MCF 10A (cell line): ENCODE results near the gene KASH5. TPM values are rescaled to one million over a fixed set of nuclear protein-coding genes. Genes with fewer than 3 reads are reported as not detected.
A peak's percentile ranks its signal among the peaks of the same experiment; 100 is the strongest.
"Not testable (repeated sequence)": the region's sequence is repeated elsewhere in the genome, so short reads cannot be mapped to it uniquely, and the experiment has no call there.

Experiments used
- BruUV-seq: library from RNA; stranded (reverse); fragments of 400-500 nt; replicated peaks from 2 replicates; lab custom pipeline; 2021; lab: Mats Ljungman, UMichigan
- CTCF ChIA-PET: fragments of 300-600 bp; sonication (Branson Sonifier 250); formaldehyde crosslinking; extraction: SDS; loops from one replicate; lab custom pipeline; 2021; ENCODE audit warnings: antibody characterized with exemption, inconsistent platforms; lab: Yijun Ruan, JAX
- POLR2A ChIA-PET: fragments of 300-600, 350-650 bp; sonication (Branson Sonifier 250); formaldehyde crosslinking; extraction: SDS; loops from one replicate; lab custom pipeline; 2020; ENCODE audit warnings: antibody characterized with exemption, inconsistent platforms; lab: Yijun Ruan, JAX
- DNase-seq: peaks from one replicate; pipeline ENCODE4 v3.0.0-alpha.2; 2018; ENCODE audit not compliant: unreplicated experiment
- H3K27ac Mint-ChIP-seq: one replicate; pipeline ENCODE4 v1.8.0; 2022; ENCODE audit warnings: mild to moderate bottlenecking, low read depth, mixed read lengths; ENCODE audit not compliant: unreplicated experiment
- H3K27me3 Mint-ChIP-seq: one replicate; pipeline ENCODE4 v1.8.0; 2022; ENCODE audit warnings: mixed read lengths; ENCODE audit not compliant: insufficient read depth, unreplicated experiment
- H3K36me3 Mint-ChIP-seq: one replicate; pipeline ENCODE4 v1.8.0; 2022; ENCODE audit warnings: mild to moderate bottlenecking, moderate library complexity, mixed read lengths; ENCODE audit not compliant: insufficient read depth, unreplicated experiment
- H3K4me1 Mint-ChIP-seq: one replicate; pipeline ENCODE4 v1.8.0; 2022; ENCODE audit warnings: mixed read lengths; ENCODE audit not compliant: insufficient read depth, unreplicated experiment
- H3K4me3 Mint-ChIP-seq: one replicate; pipeline ENCODE4 v1.8.0; 2022; ENCODE audit warnings: mild to moderate bottlenecking, moderate library complexity, mixed read lengths; ENCODE audit not compliant: unreplicated experiment
- H3K9me3 Mint-ChIP-seq: one replicate; pipeline ENCODE4 v1.8.0; 2022; ENCODE audit warnings: mixed read lengths; ENCODE audit not compliant: unreplicated experiment
- CTCF ChIP-seq: fragments of 200-600 bp; IDR thresholded peaks from one replicate; pipeline ENCODE4 v1.8.0; 2022; ENCODE audit warnings: antibody characterized with exemption, mild to moderate bottlenecking; ENCODE audit not compliant: unreplicated experiment
- intact Hi-C: fragments of 100-400 bp; cut with micrococcal nuclease; formaldehyde crosslinking; loops from 2 replicates; pipeline ENCODE4 v1.14.1; 2022
- total RNA-seq: library from RNA; stranded (reverse); gene quantifications from 2 replicates; pipeline ENCODE4 v1.2.3, GENCODE V29; 2022

The KASH5 gene
- total RNA-seq, 1 experiment from 2014 or later, result not detected

DNA sequence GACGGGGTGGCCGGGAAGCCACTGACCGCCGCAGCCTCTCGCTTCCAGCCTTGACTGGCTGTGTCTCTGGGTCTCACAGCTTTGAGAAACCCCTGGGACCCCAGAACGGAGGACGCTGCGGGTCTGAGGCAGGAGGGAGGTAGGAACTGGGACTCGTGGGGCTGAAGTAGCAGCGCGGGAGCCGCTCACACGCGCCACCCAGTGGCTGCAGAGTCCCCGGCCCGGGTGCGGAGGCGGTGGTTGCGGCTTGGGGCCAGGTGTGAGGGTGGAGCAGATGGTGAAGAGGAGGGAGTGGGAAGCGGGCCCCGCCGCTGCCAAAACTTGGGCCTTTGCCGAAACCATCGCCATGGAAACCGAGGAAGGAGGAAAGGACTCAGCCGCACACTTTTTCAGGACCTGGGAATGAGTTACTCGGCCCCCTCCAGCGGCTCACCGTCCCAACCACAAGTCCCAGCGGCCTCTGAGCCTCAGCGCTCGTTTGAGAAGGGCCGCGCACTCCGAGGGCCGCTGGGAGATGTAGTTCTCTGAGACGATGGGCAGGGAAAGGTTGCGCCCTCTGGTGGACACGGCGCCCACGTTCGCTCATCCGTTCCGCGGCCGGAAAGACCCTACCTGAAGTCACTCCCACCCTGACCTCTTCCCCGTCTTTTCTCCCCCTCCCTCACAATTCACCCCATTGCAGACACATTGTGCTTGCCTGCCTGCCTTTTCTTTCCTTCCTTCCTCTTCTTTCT, 55.5 kb downstream of the KASH5 start:
- no TSS peak for BruUV-seq
- peak overlapping the region; percentile 85 for H3K27ac Mint-ChIP-seq
- intact Hi-C loops, result loop anchor here (1.0 kb wide), 4 partner anchors 51 to 217 kb away; partner anchors contain the start of gene DKKL1
- peak overlapping the region; percentile 75 for H3K4me3 Mint-ChIP-seq
- H3K4me1 Mint-ChIP-seq, result peaks cover 28% of the 10 kb centered on the region
- ChIA-PET POLR2A (interaction anchor here (0.6 to 1.9 kb wide), 5 partner anchors 8 to 388 kb away, joined by 3 to 6 read pairs (median 3); partner anchors contain the start of genes ALDH16A1 and PIH1D1), CTCF (interaction anchor here (0.6 to 2.3 kb wide), 21 partner anchors 13 to 348 kb away, joined by 3 to 30 read pairs (median 4); no protein-coding TSS in a partner anchor)
- TF ChIP-seq CTCF, result peak; percentile 63
- DNase-seq, result peak; percentile 96
- H3K27me3 Mint-ChIP-seq, result peaks cover 45% of the 10 kb centered on the region
- H3K36me3 Mint-ChIP-seq, result peaks cover 16% of the 10 kb centered on the region
- H3K9me3 Mint-ChIP-seq, result no peaks in the 10 kb centered on the region

- intact Hi-C loops, DNase-seq, BruUV-seq, H3K9me3 Mint-ChIP-seq: not testable (repeated sequence)
- peaks cover 21% of the 10 kb centered on the region for H3K36me3 Mint-ChIP-seq
- H3K4me3 Mint-ChIP-seq, result peak overlapping the region; percentile 75
- ChIA-PET POLR2A (interaction anchor here (0.6 to 1.4 kb wide), 4 partner anchors 9 to 388 kb away, joined by 3 to 7 read pairs (median 4); partner anchors contain the start of gene ALDH16A1), CTCF (interaction anchor here (0.6 to 1.7 kb wide), 17 partner anchors 12 to 772 kb away, joined by 3 to 16 read pairs (median 4); partner anchors contain the start of gene GFY)
- H3K4me1 Mint-ChIP-seq, result peaks cover 28% of the 10 kb centered on the region
- peak overlapping the region; percentile 85 for H3K27ac Mint-ChIP-seq
- peaks cover 38% of the 10 kb centered on the region for H3K27me3 Mint-ChIP-seq
Observed at GRCh38 chr19:49444100-49444700, 56.2 kb downstream of the KASH5 start.

DNA sequence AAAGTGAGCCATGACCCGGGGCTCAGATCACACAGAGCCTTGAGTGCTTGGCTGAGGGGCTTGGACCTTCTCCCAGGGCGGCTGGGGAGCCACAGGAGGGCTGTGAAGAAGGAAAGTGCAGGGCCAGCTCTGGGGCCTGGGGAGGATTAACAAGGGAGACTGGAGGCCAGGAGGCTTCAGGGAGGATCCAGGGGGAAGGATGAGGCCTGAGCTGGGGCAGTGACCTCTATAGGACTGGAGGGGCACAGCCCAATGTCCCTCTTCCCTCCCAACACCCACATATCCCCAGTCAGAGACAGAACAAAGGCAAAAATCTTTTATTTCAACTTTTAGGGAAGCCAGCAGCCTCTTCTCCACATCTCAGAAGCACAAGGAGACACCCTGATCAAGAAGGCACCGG, 57.9 kb downstream of the KASH5 start:
- Mint-ChIP-seq H3K27me3 (peaks cover 20% of the 10 kb centered on the region), H3K36me3 (peaks cover 37% of the 10 kb centered on the region), H3K27ac (no peak overlapping the region), H3K4me3 (no peak overlapping the region), H3K4me1 (peaks cover 32% of the 10 kb centered on the region), H3K9me3 (no peaks in the 10 kb centered on the region)
- BruUV-seq, result no TSS peak
- TF ChIP-seq CTCF, result no peak
- ChIA-PET CTCF (interaction anchor here (0.5 to 1.7 kb wide), 7 partner anchors 29 to 602 kb away, joined by 3 to 16 read pairs (median 4); no protein-coding TSS in a partner anchor), POLR2A (interaction anchor here (0.6 to 1.4 kb wide), 3 partner anchors 7 to 200 kb away, joined by 3 to 7 read pairs (median 3); partner anchors contain the start of gene ALDH16A1)
- intact Hi-C loops, result no loop called here
- DNase-seq, result no peak

- TF ChIP-seq CTCF, result no peak
- peaks cover 2% of the 10 kb centered on the region for H3K27me3 Mint-ChIP-seq
- H3K27ac Mint-ChIP-seq, result no peak overlapping the region
- no peaks in the 10 kb centered on the region for H3K9me3 Mint-ChIP-seq
- peaks cover 45% of the 10 kb centered on the region for H3K36me3 Mint-ChIP-seq
- POLR2A ChIA-PET, result interaction anchor here (0.6 to 0.7 kb wide), 2 partner anchors 49 to 56 kb away, joined by 3 read pairs; no protein-coding TSS in a partner anchor
- peak; percentile 26 for DNase-seq
- CTCF ChIA-PET, result interaction anchor here (0.5 to 1.4 kb wide), 2 partner anchors 56 to 192 kb away, joined by 3 to 6 read pairs; no protein-coding TSS in a partner anchor
- no peak overlapping the region for H3K4me3 Mint-ChIP-seq
- peaks cover 21% of the 10 kb centered on the region for H3K4me1 Mint-ChIP-seq
- intact Hi-C loops, result no loop called here
- BruUV-seq, result no TSS peak
Observed at GRCh38 chr19:49447485-49448431, 59.7 kb downstream of the KASH5 start.
